T-helper 1 cell (primary cell): Measurements from ENCODE around the gene UNC13C.

Experiments used
- DNase-seq, 5 donors: peaks; one replicate each; pipeline ENCODE4 v3.0.0-alpha.2; 2012 to 2020

The UNC13C gene

DNA sequence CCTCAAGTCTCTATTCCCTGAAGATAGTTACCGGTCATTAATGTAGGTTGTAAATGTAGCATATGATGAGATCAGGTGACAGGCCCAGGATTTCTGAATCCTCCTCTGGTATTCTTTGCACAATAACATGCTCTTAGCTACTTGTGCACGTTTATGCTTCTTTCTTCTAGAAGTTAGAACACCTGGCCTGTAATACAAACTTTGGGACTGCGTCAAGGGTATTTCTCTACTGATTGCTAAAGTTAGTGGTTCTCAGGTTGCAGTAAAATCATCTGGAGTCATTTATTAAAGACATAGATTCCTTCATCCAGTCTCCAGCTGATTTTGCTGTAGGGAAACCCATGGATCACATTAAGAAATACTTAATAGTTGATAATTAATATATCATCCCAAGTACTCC lies 48.0 kb downstream of the UNC13C start:
- no peak for DNase-seq

DNA sequence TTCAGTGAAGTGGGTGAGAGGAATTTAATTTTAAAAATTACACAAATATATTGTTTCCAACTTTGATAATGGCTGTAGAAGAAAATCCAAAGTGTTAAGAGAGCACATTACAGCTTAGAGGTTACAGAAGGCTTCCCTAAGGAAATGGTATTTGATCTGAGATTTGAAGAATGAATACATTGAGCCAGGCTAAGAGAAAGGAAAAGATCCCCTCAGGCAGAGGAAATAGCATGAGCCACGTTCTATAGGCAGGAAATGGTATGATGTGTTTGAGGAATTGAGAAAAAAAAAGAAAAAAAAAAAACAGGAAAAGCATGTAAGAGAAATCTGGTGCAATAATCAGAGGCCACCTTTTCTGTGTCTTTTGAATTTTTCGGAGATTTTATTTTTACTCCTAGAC lies 48.6 kb downstream of the UNC13C start:
- DNase-seq: no peak

DNA sequence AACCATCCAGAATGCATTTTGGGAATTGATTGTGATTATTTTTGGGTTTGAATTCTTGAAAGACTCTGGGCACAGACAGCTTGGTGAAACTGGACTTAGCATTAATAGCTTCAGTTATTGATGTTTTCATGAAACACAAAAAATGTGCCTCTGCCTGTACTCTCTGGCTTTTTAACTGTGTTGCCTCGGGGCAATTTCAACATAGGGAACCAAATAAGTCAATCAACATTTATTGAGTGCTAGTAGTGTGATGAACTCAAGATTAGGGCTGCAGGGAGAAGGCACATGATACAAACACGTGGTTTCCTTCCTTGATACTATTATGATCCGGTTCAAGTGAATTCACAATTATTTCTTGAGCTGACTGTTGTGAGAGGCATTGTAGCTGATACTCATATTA lies 50.8 kb downstream of the UNC13C start:
- no peak for DNase-seq

DNA sequence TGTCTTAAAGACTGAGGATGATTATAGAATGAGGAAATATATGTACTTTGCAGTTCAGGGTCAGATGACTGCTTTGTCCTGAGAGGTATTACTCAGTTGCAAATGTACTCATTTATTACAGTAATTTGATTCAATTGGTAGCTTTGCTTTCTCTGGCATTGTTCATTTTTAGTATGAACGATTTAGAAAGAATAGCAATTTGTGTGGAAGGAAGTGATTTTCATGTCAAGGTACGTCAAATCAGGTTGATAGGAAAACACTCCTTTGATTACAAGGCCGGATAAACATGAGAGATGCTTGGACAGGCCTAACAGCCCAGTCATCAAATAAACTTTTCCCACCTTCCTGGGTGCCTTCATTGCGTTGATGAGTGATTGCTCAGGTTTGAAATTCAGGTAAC lies 53.8 kb downstream of the UNC13C start:
- DNase-seq: no peak

DNA sequence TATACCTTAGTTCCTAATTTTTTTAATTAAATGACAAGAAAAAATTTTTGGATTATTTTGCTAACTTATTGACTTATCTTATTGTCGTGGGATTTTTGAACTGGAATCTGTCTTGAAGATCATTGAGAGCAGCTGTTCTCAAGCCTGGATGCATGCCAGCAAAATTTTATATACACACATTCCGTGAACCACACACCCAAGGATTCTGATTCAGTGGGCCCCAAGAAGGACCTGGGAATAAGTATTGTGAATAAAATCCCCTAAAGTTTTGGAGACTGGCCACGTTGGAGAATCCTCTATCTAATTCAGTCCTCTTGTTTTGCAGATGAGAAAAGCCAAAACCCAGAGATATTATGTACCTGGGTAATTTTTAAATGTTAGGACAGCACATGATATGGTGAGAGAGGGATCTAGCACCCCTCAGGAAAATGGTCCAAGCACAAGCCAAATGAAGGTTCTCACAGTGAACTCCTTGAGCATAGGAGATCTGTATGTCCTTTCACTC lies 55.2 kb downstream of the UNC13C start:
- no peak for DNase-seq

DNA sequence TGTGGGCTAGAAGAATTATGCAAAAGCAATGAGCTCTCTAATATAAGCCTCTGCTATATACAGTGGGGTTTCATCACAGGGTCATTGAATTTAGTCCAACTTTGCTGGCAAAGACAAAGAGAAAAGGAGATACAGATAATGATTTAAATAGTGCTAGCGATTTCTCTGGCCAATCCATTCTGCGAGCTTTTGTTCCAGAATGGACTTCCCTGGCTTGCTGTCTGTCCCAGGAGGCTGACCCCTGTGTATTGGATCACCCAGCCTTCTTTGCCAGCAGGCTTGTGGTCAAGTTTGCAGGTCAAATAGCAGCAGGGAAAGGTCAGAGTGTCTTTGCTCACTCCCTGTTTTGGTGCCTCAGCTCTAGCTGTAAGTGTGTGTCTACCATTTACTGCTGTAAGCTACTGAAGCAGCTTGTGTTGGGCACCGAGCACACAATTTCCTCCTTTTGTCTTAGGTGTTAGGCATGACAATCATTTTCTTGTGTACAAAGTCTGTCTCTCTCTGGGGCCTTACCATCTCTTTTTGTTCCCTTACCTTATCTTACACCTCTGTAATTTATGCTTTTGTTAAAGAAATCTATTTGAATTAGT lies 55.7 kb downstream of the UNC13C start:
- no peak for DNase-seq

DNA sequence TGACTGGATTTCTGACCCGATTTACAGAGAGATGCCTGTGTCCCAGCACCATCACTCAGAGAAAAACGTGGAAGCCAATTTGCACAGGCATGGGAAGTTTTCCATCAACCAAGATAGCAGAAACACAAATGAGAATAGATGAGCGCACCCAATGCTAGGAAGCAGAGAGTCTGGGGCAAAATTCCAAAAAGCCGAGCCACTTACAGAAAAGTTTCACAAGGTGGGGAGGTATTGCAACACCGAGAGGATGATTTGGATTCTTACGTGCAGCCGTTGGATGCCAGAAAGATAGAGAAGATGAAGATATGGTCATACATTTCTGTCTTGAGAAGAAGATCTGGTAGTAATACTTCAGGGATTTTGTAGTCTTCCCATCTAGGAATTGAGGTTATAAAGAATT lies 57.4 kb downstream of the UNC13C start:
- no peak for DNase-seq

DNA sequence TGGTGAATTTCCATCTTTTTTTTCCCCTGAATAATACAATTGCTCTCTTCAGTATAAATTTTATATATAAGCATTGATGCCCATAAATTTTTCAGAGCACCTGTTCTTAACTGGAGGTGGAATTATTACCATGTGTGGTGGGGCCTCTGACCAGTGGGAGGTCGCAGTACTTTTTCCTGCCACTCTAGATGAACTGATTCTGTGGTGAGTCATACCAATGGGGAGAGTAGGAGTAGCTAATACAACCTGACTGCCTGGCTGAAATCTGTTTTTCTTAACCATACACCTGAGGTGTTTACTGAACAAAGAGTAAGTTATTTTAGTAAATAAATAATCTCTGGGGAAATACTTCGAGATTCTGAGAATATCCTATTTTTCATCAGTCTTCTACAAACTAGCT lies 67.2 kb downstream of the UNC13C start:
- DNase-seq: no peak

DNA sequence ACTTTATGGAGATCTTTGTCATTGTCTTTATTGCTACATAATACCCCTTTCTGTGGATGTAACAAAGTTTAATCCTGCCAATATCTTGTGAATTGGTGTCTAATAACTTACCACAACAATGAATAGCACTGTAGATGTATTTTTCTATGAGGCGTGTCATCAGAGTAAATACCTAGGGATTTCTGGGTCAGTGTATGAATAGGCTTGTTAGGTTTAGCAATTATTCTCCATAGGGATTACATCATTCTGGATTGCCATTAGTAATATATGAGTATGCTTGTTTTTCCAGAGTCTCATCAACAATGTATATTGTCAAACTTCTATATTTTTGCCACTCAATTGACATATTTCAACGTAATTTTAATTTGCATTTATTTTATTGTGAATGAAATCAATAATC lies 67.9 kb downstream of the UNC13C start:
- DNase-seq: no peak

DNA sequence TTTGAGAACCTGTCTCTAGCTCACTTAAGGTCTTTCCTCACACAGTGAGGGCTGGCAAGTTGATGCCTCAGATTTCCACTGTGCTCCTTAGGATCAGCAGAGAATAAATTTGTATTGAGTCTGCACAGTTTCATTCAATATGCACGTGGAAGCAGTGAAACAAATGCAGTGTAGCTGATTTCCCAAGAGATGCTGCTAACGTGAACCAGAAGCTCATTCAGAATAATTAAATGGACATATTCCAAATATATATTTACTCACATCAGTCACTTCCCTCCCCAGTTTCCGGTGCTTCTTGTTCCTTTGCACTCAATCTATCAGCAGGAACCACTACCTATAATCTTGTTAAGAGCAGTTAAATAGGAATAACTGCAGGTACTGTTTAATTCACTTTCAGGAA lies 86.1 kb downstream of the UNC13C start:
- no peak for DNase-seq

DNA sequence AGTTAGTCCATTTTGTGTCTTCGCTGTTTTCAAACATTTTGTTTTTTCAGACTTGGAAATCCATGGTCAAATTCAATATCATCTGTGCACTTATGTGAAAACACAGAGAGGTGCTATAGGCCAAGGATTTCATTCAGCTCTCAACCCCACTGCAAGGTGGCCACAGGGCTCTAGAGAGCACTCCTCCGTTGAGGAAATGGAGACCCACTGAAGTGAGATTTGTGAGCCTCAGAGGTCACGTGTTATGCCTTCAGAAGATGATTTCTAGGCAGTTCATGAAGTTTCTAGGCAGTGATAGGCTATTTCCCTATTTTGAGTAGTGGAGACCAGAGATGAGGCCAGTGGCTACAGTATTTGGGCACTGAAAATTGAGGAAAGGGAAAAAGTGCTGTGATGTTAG lies 88.2 kb downstream of the UNC13C start:
- no peak for DNase-seq

DNA sequence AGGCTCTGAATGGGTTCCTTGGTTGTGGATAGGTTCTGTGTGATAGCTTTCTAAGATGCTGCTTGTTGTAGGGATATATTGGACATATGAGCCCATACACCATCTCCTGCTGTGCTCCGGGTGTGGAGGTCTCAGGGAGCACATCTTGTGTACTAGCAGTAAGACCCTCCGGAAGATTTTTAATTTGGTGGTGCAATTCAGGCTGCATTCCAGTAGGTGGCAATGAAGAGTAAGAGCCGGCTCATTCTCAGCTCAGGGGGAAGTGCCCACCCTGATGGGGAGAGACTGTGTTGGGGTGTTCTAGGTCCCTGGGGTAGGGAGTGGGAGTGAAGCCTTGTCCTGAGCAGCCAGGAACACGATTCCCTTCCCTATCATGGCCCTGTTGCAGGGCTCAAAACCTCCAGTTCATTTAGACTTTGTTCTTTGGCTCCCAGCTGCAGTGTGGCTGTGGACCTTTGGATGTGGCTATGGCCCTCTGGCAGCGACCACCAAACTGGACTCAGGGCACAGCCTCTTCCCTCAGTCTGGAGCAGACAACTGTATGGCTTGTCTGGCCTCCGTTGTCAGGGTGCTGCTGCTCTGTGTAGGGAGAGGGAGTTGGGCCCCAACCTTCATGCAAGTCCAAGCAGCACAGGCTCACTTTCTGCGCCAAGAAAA lies 104.7 kb downstream of the UNC13C start:
- DNase-seq: no peak

DNA sequence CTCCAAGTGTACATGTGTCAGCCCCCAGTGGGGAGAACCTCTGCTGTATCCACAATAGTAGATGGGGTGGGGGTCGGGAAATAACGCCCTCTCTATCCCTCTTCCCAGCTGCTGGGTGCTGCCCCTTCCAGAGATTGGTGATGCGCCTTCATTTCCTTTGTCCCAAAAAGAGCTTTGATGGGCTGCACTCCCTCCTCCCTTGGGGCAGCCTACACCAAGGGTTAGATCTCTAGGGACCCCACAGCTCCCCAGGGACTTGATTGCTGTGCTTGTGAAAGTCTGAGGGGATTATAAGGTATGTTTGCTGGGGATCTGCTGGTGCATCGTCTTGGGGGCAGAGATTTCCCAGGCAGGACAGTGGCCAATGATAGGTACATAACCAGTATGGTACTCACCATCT lies 105.3 kb downstream of the UNC13C start:
- no peak for DNase-seq

DNA sequence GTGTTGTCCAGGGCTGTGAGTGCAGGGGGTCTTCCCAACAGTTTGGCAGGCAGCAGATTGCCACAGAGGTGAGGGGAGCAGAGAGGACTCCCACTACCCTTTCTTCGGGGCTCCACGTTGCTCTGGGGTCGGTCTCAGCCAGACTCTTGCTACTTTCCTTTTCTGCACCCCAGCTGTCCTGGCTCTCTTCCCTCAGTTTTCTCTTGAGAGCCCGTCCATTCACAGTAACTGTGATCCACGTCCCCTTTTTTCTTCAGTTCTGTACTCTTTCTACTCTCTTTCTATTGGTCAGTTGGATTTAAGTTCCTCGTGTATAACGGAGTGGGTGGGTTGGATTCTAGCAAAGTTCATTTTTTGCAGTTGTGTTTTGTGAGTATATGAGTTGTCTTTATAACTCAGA lies 105.8 kb downstream of the UNC13C start:
- no peak for DNase-seq

DNA sequence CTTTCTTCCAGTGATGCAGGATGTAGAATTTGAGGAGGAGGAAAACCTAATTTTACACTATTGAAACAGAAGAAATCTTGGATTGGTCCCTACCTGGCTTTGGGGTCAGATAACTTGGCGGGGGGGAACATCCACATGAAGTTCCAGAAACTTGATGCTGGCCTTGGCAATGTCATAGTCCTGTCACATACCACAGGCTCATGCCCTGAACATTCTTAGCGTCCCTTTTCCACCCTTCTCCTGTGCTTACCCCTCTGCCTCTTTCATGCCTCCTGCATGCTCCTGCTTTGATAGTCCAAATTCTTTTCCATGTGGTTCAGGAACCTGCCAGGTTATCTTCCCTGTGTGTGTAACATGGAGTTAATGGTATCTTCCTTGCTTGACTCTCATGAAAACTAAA lies 110.6 kb downstream of the UNC13C start:
- no peak for DNase-seq

DNA sequence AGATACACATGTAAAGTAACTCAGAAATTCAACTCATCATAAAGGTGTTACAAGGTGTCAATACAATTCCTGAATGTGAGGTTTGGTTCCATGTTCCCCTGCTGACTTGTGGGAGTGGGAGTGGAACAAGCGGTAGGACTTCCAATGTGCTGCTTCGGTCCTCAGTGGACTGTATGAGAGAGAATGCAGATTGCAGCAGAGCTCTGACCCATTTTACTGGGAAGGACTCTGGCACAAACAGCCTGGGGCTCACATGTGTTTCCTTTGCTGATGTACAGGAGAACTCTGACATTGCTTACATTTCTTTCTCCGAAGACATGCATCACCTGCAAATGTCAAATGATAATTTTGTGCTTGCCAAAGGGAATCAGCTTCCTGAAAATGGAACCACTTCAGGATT lies 111.5 kb downstream of the UNC13C start:
- DNase-seq: no peak

DNA sequence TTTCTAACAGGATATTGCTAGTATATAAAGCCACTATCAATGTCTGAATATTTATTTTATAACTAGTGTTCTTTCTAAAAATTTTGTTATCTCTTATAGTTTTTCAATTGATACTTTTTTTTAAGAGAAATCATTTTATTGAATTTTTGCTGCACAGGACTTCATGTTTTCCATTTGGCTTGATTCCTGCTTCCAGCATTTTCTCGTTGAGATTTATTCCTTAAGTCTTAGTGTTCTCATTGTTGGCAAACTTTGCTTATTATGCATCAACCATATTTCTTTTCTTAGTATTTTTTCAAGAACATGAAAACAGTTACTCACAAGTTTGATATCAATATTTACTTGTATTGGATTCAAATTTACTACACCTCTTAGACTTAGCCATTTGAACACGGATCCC lies 113.4 kb downstream of the UNC13C start:
- no peak for DNase-seq

DNA sequence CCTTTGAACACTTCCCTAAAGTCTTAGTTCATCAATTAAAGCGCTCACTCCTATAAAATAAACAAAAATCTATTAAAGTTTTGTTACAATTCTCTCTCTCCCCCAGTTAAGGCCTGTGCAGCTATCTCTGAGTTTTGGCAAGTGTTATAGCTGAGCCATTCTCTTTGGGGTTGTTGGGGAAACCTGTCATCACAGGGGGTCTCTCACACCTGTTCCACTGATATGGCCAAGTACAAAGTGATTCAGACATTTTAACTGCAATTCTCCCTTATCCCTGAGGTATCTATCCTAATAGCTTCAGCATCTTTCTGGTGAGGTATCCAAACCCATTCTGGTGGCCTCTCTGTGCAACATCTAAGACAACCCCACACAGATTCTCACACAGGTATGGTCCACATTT lies 116.4 kb downstream of the UNC13C start:
- no peak for DNase-seq

DNA sequence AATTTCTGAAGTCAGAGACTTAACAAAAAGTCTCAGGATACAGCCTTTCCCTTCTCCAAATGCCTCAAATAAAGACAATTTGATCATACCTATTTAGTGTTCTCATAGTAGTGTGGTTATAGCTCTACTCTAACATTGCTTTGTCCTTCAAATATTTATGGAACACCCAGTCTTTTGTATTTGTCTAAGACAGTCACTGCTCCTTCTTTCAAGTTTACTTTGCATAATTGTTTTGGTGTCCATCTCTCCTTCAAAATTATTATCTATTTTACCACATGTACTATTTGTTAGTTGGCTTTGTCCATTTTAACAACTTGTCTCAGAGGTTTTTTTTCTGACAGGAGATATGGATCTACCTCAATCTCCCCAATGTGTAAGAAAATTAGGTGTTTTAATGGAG lies 118.8 kb downstream of the UNC13C start:
- no peak for DNase-seq

DNA sequence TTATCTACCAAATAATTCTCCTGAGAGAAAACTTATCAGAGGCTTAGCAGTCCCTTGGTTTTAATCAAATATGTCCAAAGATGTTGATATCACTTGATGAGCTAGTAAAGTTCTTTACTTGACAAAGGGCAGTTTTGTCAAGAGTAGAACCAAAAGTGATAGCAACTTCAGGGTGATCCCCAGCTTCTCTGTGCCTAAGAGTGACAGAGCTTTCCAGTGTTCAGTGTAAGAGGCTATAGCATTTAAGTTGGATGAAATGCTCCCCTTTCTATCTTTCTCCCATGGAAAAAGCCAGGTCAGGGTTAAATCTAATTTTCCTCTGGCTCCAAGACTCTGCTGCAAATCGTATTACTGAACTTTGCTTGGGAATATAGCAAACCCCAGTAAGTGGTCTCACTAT lies 120.8 kb downstream of the UNC13C start:
- no peak for DNase-seq

DNA sequence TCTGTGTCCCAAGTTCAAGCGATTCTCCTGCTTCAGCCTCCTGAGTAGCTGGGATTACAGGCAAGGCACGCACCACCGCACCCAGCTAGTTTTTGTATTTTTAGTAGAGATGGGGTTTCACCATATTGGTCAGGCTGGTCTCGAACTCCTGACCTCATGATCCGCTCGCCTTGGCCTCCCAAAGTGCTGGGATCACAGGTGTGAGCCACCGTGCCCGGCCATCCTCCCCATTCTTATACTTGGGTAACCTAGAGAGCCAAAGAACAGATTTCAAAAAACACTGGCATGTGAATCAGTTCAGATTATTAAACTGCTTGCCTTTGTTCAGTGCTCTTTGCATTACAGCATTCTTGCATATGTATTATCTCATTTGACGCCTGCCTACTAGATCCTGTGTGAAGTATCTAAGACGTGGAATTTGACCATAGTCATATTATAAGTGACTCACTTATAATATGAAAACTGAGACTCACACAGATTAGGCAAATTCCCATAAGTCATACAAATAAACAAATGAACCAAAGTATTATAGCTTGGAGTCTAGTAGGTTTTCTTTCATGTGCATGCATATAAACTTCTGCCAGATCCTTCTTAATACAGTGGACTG lies 123.5 kb downstream of the UNC13C start:
- no peak for DNase-seq

DNA sequence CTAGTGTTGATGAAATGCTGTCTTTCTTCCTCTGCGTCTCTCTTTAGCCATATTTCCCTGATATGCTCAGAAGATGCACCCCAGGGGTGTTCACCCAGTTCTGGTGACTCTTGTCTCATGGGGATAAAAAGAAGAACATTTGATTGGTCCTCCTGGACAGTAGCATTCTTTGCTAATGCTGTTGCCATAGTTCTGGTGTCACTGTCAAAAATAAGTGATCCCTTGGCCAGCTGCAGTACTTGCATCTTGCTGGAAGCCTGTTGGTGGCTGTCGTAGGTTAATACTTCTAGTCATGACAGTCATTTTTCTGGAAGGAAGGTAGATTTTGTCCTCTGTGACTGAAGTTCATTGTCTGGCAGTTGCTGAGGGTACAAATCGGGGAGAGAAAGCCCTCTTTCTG lies 124.5 kb downstream of the UNC13C start:
- DNase-seq: no peak

DNA sequence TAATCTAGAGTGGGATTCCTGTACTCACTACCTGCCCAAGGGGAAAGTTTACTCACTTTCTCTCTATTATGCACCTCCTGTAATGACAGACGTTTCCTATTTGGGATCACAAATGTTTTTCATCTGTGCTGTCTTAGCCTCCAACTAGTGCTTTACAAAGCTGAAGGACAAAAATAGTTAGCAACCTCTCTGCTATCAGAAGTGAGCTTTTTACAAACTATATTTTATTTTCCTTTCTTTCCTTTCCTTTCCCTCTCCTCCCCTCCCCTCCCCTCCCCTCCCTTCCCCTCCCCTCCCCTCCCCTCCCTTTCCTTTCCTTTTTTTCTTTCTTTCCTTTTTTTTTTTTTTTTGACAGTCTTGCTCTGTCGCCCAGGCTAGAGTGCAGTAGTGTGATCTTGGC lies 130.8 kb downstream of the UNC13C start:
- no peak for DNase-seq

DNA sequence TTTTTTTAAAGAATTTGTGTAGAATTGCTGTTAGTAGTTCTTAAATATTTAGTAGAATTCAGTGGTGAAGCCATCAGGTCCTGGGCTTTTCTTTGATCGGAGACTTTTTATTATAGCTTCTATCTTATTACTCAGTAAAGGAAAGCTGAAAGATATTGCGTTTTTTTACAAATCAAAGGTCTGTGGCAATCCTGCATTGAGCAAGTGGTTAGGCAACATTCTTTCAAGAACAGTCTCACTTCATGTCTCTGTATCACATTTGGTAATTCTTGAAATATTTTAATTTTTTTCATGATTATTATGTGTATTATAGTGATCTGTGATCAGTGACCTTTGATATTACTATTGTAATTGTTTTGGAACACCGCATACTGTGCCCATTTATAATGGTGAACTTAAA lies 140.8 kb downstream of the UNC13C start:
- no peak for DNase-seq
